IPS-18a (cell line): Measurements from ENCODE around the gene XG.

Experiments used
- H3K27ac ChIP-seq: one replicate; pipeline ENCODE4 v1.5.1; 2013; ENCODE audit warnings: low read length
- H3K27me3 ChIP-seq: one replicate; pipeline ENCODE4 v1.6.1; 2013; ENCODE audit warnings: mild to moderate bottlenecking, low read length; ENCODE audit not compliant: control insufficient read depth, insufficient read depth
- H3K36me3 ChIP-seq: one replicate; pipeline ENCODE4 v1.6.1; 2013; ENCODE audit warnings: low read depth, low read length; ENCODE audit not compliant: control insufficient read depth
- H3K4me1 ChIP-seq: one replicate; pipeline ENCODE4 v1.6.1; 2013; ENCODE audit warnings: low read depth, low read length; ENCODE audit not compliant: control insufficient read depth
- H3K4me3 ChIP-seq: one replicate; pipeline ENCODE4 v1.5.1; 2013; ENCODE audit warnings: low read length
- H3K9ac ChIP-seq: one replicate; pipeline ENCODE4 v1.6.1; 2013; ENCODE audit warnings: mild to moderate bottlenecking, low read length, moderate library complexity
- H3K9me3 ChIP-seq: one replicate; pipeline ENCODE4 v1.6.1; 2013; ENCODE audit warnings: low read depth, low read length; ENCODE audit not compliant: control insufficient read depth

The XG gene

GRCh38 chrX:2824886-2825285 lies 73.0 kb downstream of the XG start:
- no peaks in the 10 kb centered on the region for H3K27me3 ChIP-seq
- H3K4me3 ChIP-seq = no peak overlapping the region
- no peaks in the 10 kb centered on the region for H3K9me3 ChIP-seq
- H3K27ac ChIP-seq = no peak overlapping the region
- H3K36me3 ChIP-seq = no peaks in the 10 kb centered on the region
- H3K9ac ChIP-seq = no peak overlapping the region
- peaks cover 5% of the 10 kb centered on the region for H3K4me1 ChIP-seq

GRCh38 chrX:2828344-2828958 lies 76.6 kb downstream of the XG start, which contains the start of gene GYG2:
GYG2 (plus strand) TSS chrX:2828930; CDS start chrX:2830189, 1,259 bp downstream.
- Histone ChIP-seq H3K36me3 (peaks cover 4% of the 10 kb centered on the region), H3K9me3 (no peaks in the 10 kb centered on the region), H3K27me3 (no peaks in the 10 kb centered on the region), H3K27ac (no peak within 1 kb of the TSS), H3K4me1 (peaks cover 12% of the 10 kb centered on the region), H3K9ac (peak within 1 kb of the TSS; percentile 48), H3K4me3 (peak within 1 kb of the TSS; percentile 47)

- no peak overlapping the region for H3K27ac ChIP-seq
- H3K4me3 ChIP-seq = peak overlapping the region; percentile 47
- H3K36me3 ChIP-seq = peaks cover 9% of the 10 kb centered on the region
- peaks cover 8% of the 10 kb centered on the region for H3K4me1 ChIP-seq
- H3K9me3 ChIP-seq = no peaks in the 10 kb centered on the region
- no peaks in the 10 kb centered on the region for H3K27me3 ChIP-seq
- peak overlapping the region; percentile 48 for H3K9ac ChIP-seq
These were observed 77.1 kb downstream of the XG start for GRCh38 chrX:2828959-2829411.

- no peak overlapping the region for H3K27ac ChIP-seq
- peak overlapping the region; percentile 47 for H3K4me3 ChIP-seq
- H3K9ac ChIP-seq = peak overlapping the region; percentile 48
- no peaks in the 10 kb centered on the region for H3K27me3 ChIP-seq
- no peaks in the 10 kb centered on the region for H3K9me3 ChIP-seq
- peaks cover 7% of the 10 kb centered on the region for H3K4me1 ChIP-seq
- peaks cover 12% of the 10 kb centered on the region for H3K36me3 ChIP-seq
These were observed 77.8 kb downstream of the XG start for GRCh38 chrX:2829469-2830246.

GRCh38 chrX:2831471-2832228 lies 79.8 kb downstream of the XG start:
- no peaks in the 10 kb centered on the region for H3K9me3 ChIP-seq
- no peak overlapping the region for H3K27ac ChIP-seq
- H3K27me3 ChIP-seq = no peaks in the 10 kb centered on the region
- H3K36me3 ChIP-seq = peaks cover 15% of the 10 kb centered on the region
- H3K4me3 ChIP-seq = no peak overlapping the region
- no peak overlapping the region for H3K9ac ChIP-seq
- H3K4me1 ChIP-seq = peaks cover 7% of the 10 kb centered on the region

GRCh38 chrX:2837961-2838360 lies 86.1 kb downstream of the XG start:
- no peak overlapping the region for H3K9ac ChIP-seq
- H3K9me3 ChIP-seq = no peaks in the 10 kb centered on the region
- no peak overlapping the region for H3K4me3 ChIP-seq
- H3K36me3 ChIP-seq = peaks cover 15% of the 10 kb centered on the region
- H3K27ac ChIP-seq = no peak overlapping the region
- H3K27me3 ChIP-seq = no peaks in the 10 kb centered on the region
- H3K4me1 ChIP-seq = no peaks in the 10 kb centered on the region

- Histone ChIP-seq H3K36me3 (peaks cover 14% of the 10 kb centered on the region), H3K27me3 (no peaks in the 10 kb centered on the region), H3K27ac (no peak overlapping the region), H3K4me1 (no peaks in the 10 kb centered on the region), H3K9ac (no peak overlapping the region), H3K4me3 (no peak overlapping the region), H3K9me3 (no peaks in the 10 kb centered on the region)
These were observed 89.1 kb downstream of the XG start for GRCh38 chrX:2840961-2841360.

- Histone ChIP-seq H3K4me1 (no peaks in the 10 kb centered on the region), H3K27me3 (no peaks in the 10 kb centered on the region), H3K9ac (no peak overlapping the region), H3K4me3 (no peak overlapping the region), H3K27ac (no peak overlapping the region), H3K36me3 (peaks cover 14% of the 10 kb centered on the region), H3K9me3 (no peaks in the 10 kb centered on the region)
These were observed 89.7 kb downstream of the XG start for GRCh38 chrX:2841537-2841936.

- H3K4me3 ChIP-seq = no peak overlapping the region
- peaks cover 14% of the 10 kb centered on the region for H3K4me1 ChIP-seq
- H3K27me3 ChIP-seq = no peaks in the 10 kb centered on the region
- H3K9ac ChIP-seq = no peak overlapping the region
- no peak overlapping the region for H3K27ac ChIP-seq
- H3K36me3 ChIP-seq = peaks cover 11% of the 10 kb centered on the region
- H3K9me3 ChIP-seq = no peaks in the 10 kb centered on the region
These were observed 95.2 kb downstream of the XG start for GRCh38 chrX:2846992-2847391.

GRCh38 chrX:2848871-2849301 lies 97.0 kb downstream of the XG start:
- H3K36me3 ChIP-seq = peaks cover 12% of the 10 kb centered on the region
- no peak overlapping the region for H3K4me3 ChIP-seq
- H3K4me1 ChIP-seq = peaks cover 14% of the 10 kb centered on the region
- no peaks in the 10 kb centered on the region for H3K9me3 ChIP-seq
- no peak overlapping the region for H3K27ac ChIP-seq
- no peaks in the 10 kb centered on the region for H3K27me3 ChIP-seq
- H3K9ac ChIP-seq = no peak overlapping the region

GRCh38 chrX:2854918-2855317 lies 103.1 kb downstream of the XG start:
- Histone ChIP-seq H3K27me3 (no peaks in the 10 kb centered on the region), H3K9ac (no peak overlapping the region), H3K36me3 (peaks cover 54% of the 10 kb centered on the region), H3K4me3 (no peak overlapping the region), H3K9me3 (no peaks in the 10 kb centered on the region), H3K4me1 (no peaks in the 10 kb centered on the region), H3K27ac (no peak overlapping the region)
